Ishikawa (cell line): ENCODE measurements around the gene ALX4.

Source experiments
- CEBPB ChIP-seq: IDR thresholded peaks from 2 replicates; pipeline ENCODE4 v1.6.1; 2012
- CREB1 ChIP-seq: IDR thresholded peaks from 2 replicates; pipeline ENCODE4 v1.6.1; 2012; ENCODE audit warnings: low read depth
- EGR1 ChIP-seq: IDR thresholded peaks from 2 replicates; pipeline ENCODE4 v1.6.1; 2012
- EP300 ChIP-seq: IDR thresholded peaks from 2 replicates; pipeline ENCODE4 v1.6.1; 2012; ENCODE audit warnings: borderline replicate concordance
- FOXM1 ChIP-seq: IDR thresholded peaks from 2 replicates; pipeline ENCODE4 v1.6.1; 2012; ENCODE audit warnings: low read depth, borderline replicate concordance
- MAX ChIP-seq: IDR thresholded peaks from 2 replicates; pipeline ENCODE4 v1.6.1; 2012
- RAD21 ChIP-seq: IDR thresholded peaks from 2 replicates; pipeline ENCODE4 v1.6.1; 2012; ENCODE audit warnings: low read depth
- TAF1 ChIP-seq: IDR thresholded peaks from 2 replicates; pipeline ENCODE4 v1.6.1; 2012; ENCODE audit warnings: low read depth, mild to moderate bottlenecking
- TCF12 ChIP-seq: IDR thresholded peaks from 2 replicates; pipeline ENCODE4 v1.6.1; 2012; ENCODE audit warnings: low read depth
- TEAD4 ChIP-seq: IDR thresholded peaks from 2 replicates; pipeline ENCODE4 v1.6.1; 2012
- ZBTB7A ChIP-seq: IDR thresholded peaks from 2 replicates; pipeline ENCODE4 v1.6.1; 2012; ENCODE audit warnings: low read depth

- no peak for TF ChIP-seq MAX
- TF ChIP-seq RAD21: no peak
- TF ChIP-seq ZBTB7A: no peak
- TF ChIP-seq TAF1: no peak
- TF ChIP-seq EP300: no peak
- no peak for TF ChIP-seq FOXM1
- TF ChIP-seq CREB1: no peak
- no peak for TF ChIP-seq TEAD4
- no peak for TF ChIP-seq EGR1
- TF ChIP-seq CEBPB: no peak
- TF ChIP-seq TCF12: no peak
These were observed 15.0 kb upstream of the ALX4 start for GRCh38 chr11:44324749-44325525.
